ENCODE results near the gene DENND1A.

Gene DENND1A

DNA sequence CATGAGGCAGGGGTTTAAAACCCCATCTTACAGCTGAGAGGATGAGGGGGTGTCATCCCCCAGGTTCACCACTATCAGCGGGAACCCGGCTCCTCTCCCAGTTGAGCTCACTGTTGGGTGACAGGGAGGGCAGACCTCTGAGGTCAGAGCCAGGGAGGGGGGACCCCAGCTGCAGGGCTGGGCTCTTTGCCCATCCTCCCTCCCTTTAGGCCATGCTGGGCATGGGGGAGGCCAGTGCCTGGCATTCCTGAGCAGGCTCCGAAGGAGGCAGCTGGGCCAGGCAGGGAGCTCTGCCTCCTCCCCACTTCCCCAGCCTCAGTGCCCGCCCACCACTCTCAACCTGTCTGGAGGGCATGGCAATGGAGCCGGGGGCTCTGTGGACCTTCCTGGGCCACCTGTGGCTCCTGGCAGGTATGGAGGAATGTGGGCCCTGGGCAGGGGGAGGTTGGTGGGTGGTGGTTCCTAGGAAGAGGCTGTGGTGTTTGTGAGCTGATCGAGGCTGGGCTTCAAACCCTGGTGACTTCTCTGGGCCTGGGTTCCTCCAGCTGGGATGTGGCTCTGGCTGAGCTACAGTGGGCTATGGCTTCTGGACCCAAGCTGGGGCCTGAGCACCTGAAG is 561.3 kb downstream of the DENND1A start:
- H3K9ac ChIP-seq (ENCODE audit: insufficient read length, low read depth): no peak overlapping the region
- DNase-seq (ENCODE audit: low read depth, low spot score): no peak
- H3K27me3 ChIP-seq (ENCODE audit: insufficient read depth, insufficient read length): no peaks in the 10 kb centered on the region
- no peak overlapping the region for H3K4me3 ChIP-seq (ENCODE audit: insufficient read length, low read depth)
- H3K9me3 ChIP-seq (ENCODE audit: insufficient read depth, low read length): no peaks in the 10 kb centered on the region
- H3K4me1 ChIP-seq (ENCODE audit: insufficient read depth, insufficient read length): peaks cover 22% of the 10 kb centered on the region
- TF ChIP-seq SUZ12 (IDR thresholded peaks at IDR 0.05; ENCODE audit: extremely low read depth, insufficient read depth, insufficient read length): no peak
- no peak for TF ChIP-seq YY1 (IDR thresholded peaks at IDR 0.05; ENCODE audit: insufficient read depth, insufficient read length)
- TF ChIP-seq ZNF274 (IDR thresholded peaks at IDR 0.05; ENCODE audit: low read depth, low read length): no peak
- H3K36me3 ChIP-seq (ENCODE audit: insufficient read depth, insufficient read length, low read length): peaks cover 23% of the 10 kb centered on the region

- Histone ChIP-seq H3K9ac (ENCODE audit: insufficient read length, low read depth) (peak overlapping the region; percentile 61), H3K9me3 (ENCODE audit: insufficient read depth, low read length) (no peaks in the 10 kb centered on the region), H3K4me1 (ENCODE audit: insufficient read depth, insufficient read length) (peaks cover 22% of the 10 kb centered on the region), H3K36me3 (ENCODE audit: insufficient read depth, insufficient read length, low read length) (peaks cover 29% of the 10 kb centered on the region), H3K4me3 (ENCODE audit: insufficient read length, low read depth) (no peak overlapping the region), H3K27me3 (ENCODE audit: insufficient read depth, insufficient read length) (no peaks in the 10 kb centered on the region)
- no peak for DNase-seq (ENCODE audit: low read depth, low spot score)
- TF ChIP-seq YY1 (IDR thresholded peaks at IDR 0.05; ENCODE audit: insufficient read depth, insufficient read length): no peak
- no peak for TF ChIP-seq ZNF274 (IDR thresholded peaks at IDR 0.05; ENCODE audit: low read depth, low read length)
These were observed 561.9 kb downstream of the DENND1A start for GRCh38 chr9:123368023-123368422.

GRCh38 chr9:123365881-123366528 is 563.9 kb downstream of the DENND1A start:
- H3K36me3 ChIP-seq (ENCODE audit: insufficient read depth, insufficient read length, low read length): peaks cover 22% of the 10 kb centered on the region
- DNase-seq (ENCODE audit: low read depth, low spot score): no peak
- TF ChIP-seq SUZ12 (IDR thresholded peaks at IDR 0.05; ENCODE audit: extremely low read depth, insufficient read depth, insufficient read length) (no peak), ZNF274 (IDR thresholded peaks at IDR 0.05; ENCODE audit: low read depth, low read length) (no peak), YY1 (IDR thresholded peaks at IDR 0.05; ENCODE audit: insufficient read depth, insufficient read length) (no peak)
- H3K4me3 ChIP-seq (ENCODE audit: insufficient read length, low read depth): no peak overlapping the region
- H3K4me1 ChIP-seq (ENCODE audit: insufficient read depth, insufficient read length): peaks cover 32% of the 10 kb centered on the region
- H3K9me3 ChIP-seq (ENCODE audit: insufficient read depth, low read length): no peaks in the 10 kb centered on the region
- H3K27me3 ChIP-seq (ENCODE audit: insufficient read depth, insufficient read length): no peaks in the 10 kb centered on the region
- H3K9ac ChIP-seq (ENCODE audit: insufficient read length, low read depth): peak overlapping the region; percentile 35

DNA sequence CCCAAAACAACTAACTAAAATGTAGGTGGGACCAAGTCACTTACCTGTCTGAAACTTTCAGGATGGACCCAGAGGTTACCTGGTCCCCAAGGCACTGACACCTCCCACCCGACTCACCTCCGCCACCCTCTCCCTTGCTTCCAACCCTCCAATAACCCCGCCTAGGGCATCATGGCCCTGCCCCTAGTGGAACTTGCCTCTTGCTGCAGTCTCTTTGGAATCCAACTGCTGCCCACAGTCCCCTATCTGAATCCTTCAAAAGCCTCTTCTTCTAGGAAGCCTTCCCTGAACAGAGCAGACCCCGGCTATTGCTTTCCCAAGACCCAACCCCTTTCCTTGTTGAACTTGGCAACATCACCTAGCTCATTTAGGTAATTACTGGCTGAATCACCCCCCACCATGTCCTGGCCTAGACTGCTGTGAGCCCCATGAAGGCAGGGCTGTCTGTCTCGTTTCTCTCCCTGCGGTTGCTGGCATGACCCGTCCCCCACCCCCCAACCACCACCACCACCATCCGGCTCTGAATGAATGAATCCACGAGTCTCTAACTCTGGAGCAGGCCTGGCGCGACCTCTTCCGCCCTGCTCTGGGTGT is 564.5 kb downstream of the DENND1A start:
- DNase-seq (ENCODE audit: low read depth, low spot score): no peak
- H3K9ac ChIP-seq (ENCODE audit: insufficient read length, low read depth): peak overlapping the region; percentile 35
- H3K4me1 ChIP-seq (ENCODE audit: insufficient read depth, insufficient read length): peaks cover 37% of the 10 kb centered on the region
- peaks cover 17% of the 10 kb centered on the region for H3K36me3 ChIP-seq (ENCODE audit: insufficient read depth, insufficient read length, low read length)
- no peaks in the 10 kb centered on the region for H3K27me3 ChIP-seq (ENCODE audit: insufficient read depth, insufficient read length)
- H3K9me3 ChIP-seq (ENCODE audit: insufficient read depth, low read length): no peaks in the 10 kb centered on the region
- TF ChIP-seq YY1 (IDR thresholded peaks at IDR 0.05; ENCODE audit: insufficient read depth, insufficient read length) (no peak), ZNF274 (IDR thresholded peaks at IDR 0.05; ENCODE audit: low read depth, low read length) (no peak), SUZ12 (IDR thresholded peaks at IDR 0.05; ENCODE audit: extremely low read depth, insufficient read depth, insufficient read length) (no peak)
- no peak overlapping the region for H3K4me3 ChIP-seq (ENCODE audit: insufficient read length, low read depth)

DNA sequence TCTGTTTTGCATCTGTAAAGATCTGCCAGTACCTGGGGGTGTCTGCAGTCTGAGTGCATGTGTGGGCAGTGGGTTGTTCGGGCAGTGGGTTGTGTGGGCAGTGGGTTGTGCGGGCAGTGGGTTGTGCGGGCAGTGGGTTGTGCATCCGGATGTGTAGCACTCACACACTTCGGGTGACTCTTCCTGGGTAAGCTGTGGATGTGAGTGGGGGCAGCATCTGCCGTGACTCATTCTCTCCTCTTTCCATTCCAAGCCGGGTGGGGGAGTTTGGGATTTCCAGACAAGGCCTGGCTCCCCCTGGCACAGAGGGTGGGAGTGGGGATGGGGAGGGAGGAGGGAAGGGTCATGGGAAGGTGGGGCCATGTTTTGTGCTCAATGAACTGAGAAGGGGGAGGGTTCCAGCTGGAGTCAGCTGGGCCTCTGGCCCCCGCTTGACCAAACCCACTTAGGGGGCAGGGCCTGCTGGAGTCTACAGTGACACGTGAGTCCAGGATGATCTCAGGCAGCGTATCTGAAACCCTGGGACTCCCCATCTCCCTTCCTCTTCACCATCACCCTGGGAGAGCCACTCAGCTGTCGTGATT is 565.6 kb downstream of the DENND1A start:
- Histone ChIP-seq H3K4me1 (ENCODE audit: insufficient read depth, insufficient read length) (peaks cover 38% of the 10 kb centered on the region), H3K4me3 (ENCODE audit: insufficient read length, low read depth) (no peak overlapping the region), H3K27me3 (ENCODE audit: insufficient read depth, insufficient read length) (no peaks in the 10 kb centered on the region), H3K9me3 (ENCODE audit: insufficient read depth, low read length) (no peaks in the 10 kb centered on the region), H3K9ac (ENCODE audit: insufficient read length, low read depth) (no peak overlapping the region), H3K36me3 (ENCODE audit: insufficient read depth, insufficient read length, low read length) (peaks cover 11% of the 10 kb centered on the region)
- no peak for DNase-seq (ENCODE audit: low read depth, low spot score)
- no peak for TF ChIP-seq YY1 (IDR thresholded peaks at IDR 0.05; ENCODE audit: insufficient read depth, insufficient read length)
- TF ChIP-seq SUZ12 (IDR thresholded peaks at IDR 0.05; ENCODE audit: extremely low read depth, insufficient read depth, insufficient read length): no peak
- no peak for TF ChIP-seq ZNF274 (IDR thresholded peaks at IDR 0.05; ENCODE audit: low read depth, low read length)

- TF ChIP-seq SUZ12 (IDR thresholded peaks at IDR 0.05; ENCODE audit: extremely low read depth, insufficient read depth, insufficient read length) (no peak), ZNF274 (IDR thresholded peaks at IDR 0.05; ENCODE audit: low read depth, low read length) (no peak), YY1 (IDR thresholded peaks at IDR 0.05; ENCODE audit: insufficient read depth, insufficient read length) (no peak)
- Histone ChIP-seq H3K4me3 (ENCODE audit: insufficient read length, low read depth) (no peak overlapping the region), H3K4me1 (ENCODE audit: insufficient read depth, insufficient read length) (peaks cover 38% of the 10 kb centered on the region), H3K9ac (ENCODE audit: insufficient read length, low read depth) (no peak overlapping the region), H3K36me3 (ENCODE audit: insufficient read depth, insufficient read length, low read length) (peaks cover 11% of the 10 kb centered on the region), H3K27me3 (ENCODE audit: insufficient read depth, insufficient read length) (no peaks in the 10 kb centered on the region), H3K9me3 (ENCODE audit: insufficient read depth, low read length) (no peaks in the 10 kb centered on the region)
- DNase-seq (ENCODE audit: low read depth, low spot score): no peak
These were observed 567.1 kb downstream of the DENND1A start for GRCh38 chr9:123362856-123363255.

Measured in NT2/D1 (cell line).